AG04449 (cell line): ENCODE results near the gene ONECUT2.
A peak's percentile ranks its signal among the peaks of the same experiment; 100 is the strongest.
"Not testable (repeated sequence)": the region's sequence is repeated elsewhere in the genome, so short reads cannot be mapped to it uniquely, and the experiment has no call there.

Experiments used
- CTCF ChIA-PET: fragments of 350-600 bp; formaldehyde crosslinking; extraction: SDS; loops from one replicate; lab custom pipeline; 2021; ENCODE audit warnings: antibody characterized with exemption; lab: Yijun Ruan, JAX
- POLR2A ChIA-PET: fragments of 400-600, 350-600 bp; formaldehyde crosslinking; extraction: SDS; loops from one replicate; lab custom pipeline; 2020; ENCODE audit warnings: antibody characterized with exemption, inconsistent platforms; lab: Yijun Ruan, JAX
- DNase-seq: peaks from one replicate; pipeline ENCODE4 v3.0.0-alpha.2; 2010; ENCODE audit warnings: low read depth, low spot score
- H3K4me3 ChIP-seq: 2 replicates; pipeline ENCODE4 v1.5.1; 2011; ENCODE audit warnings: low read depth, mild to moderate bottlenecking, control low read depth, low read length
- TF ChIP-seq, protein P1 (sequence below): IDR thresholded peaks from one replicate; pipeline ENCODE4 v1.5.1; 2011; ENCODE audit warnings: mild to moderate bottlenecking, moderate library complexity, low read length, control low read depth, inconsistent platforms; ENCODE audit not compliant: insufficient read depth; ENCODE audit errors: missing control alignments

The ONECUT2 gene

DNA sequence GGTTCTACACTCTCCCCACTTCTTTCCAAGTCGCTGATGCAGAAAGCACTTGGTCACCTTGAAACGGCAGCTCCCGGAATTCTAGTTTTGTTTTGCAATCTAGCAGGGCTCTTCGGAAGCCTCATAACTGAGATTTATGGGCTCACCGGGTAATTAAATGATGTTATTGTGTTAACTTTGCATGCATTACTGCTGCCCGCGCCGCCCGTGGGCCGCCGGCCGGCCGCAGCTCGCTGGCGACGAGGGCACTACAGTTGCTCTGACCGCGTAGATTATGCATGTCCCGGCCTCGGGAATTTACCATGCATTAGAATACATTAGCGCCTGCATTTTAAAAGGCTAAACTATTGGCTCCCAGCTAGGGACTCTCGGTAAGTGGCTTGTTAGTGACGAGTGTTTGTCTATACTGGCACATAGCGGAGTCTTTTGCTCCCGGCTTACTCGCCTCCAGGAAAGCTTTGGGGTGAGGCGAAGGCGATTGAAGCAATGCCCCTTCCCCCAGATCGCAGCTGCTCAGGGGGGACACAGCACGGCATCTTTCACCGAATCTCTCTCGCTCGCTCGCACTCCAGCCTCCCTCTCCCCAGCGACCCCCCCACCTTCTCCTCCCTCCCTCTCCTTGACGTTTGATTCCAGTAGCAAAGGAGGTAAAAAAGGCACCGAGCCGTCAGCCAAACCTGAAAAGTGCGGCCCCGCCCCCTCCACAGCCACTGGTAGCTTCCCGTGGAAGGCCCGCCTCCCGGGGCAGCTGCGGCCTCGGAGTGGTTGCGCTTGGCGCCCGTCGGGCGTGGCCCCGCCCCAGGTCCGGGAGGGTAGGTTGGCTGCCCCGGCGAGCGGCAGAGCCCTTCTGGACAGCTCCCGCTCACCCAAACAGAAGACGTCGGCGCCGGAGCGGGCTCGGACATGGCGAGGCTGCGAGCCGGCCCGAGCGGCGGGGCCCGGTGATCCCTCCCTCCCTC, at the start of gene ONECUT2:
ONECUT2 (plus strand) TSS at position 839 of the 959 bp plus-strand sequence. CDS start 343 bp downstream, outside the sequence.
- TF ChIP-seq, protein P1, sequence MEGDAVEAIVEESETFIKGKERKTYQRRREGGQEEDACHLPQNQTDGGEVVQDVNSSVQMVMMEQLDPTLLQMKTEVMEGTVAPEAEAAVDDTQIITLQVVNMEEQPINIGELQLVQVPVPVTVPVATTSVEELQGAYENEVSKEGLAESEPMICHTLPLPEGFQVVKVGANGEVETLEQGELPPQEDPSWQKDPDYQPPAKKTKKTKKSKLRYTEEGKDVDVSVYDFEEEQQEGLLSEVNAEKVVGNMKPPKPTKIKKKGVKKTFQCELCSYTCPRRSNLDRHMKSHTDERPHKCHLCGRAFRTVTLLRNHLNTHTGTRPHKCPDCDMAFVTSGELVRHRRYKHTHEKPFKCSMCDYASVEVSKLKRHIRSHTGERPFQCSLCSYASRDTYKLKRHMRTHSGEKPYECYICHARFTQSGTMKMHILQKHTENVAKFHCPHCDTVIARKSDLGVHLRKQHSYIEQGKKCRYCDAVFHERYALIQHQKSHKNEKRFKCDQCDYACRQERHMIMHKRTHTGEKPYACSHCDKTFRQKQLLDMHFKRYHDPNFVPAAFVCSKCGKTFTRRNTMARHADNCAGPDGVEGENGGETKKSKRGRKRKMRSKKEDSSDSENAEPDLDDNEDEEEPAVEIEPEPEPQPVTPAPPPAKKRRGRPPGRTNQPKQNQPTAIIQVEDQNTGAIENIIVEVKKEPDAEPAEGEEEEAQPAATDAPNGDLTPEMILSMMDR: no peak
- ChIA-PET CTCF (interaction anchor here (1.6 kb wide), 1 partner anchor 126 kb away, joined by 8 read pairs; no protein-coding TSS in a partner anchor), POLR2A (no interaction called here)
- DNase-seq: peak; percentile 24
- H3K4me3 ChIP-seq: peak within 1 kb of the TSS; percentile 64

DNA sequence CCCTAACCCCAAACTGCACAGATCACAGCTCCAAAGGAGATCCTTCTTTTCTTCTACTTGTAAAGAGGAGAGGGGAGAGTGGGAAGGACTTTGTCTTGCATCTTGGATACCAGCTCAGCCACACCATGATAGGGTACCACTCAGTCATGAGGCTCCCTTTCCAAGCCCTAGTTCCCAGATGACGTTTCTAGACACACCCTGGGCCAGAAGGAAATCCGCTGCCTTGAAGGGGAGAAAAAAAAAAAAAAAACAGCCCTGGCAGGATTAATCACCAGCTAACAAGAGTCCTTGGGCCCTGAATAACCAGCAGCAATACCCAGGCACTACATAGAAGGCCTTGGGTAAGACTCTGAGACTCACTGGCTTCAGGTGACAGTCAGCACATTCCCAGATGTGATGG, 45.9 kb upstream of the ONECUT2 start:
- CTCF ChIA-PET: no interaction called here

DNA sequence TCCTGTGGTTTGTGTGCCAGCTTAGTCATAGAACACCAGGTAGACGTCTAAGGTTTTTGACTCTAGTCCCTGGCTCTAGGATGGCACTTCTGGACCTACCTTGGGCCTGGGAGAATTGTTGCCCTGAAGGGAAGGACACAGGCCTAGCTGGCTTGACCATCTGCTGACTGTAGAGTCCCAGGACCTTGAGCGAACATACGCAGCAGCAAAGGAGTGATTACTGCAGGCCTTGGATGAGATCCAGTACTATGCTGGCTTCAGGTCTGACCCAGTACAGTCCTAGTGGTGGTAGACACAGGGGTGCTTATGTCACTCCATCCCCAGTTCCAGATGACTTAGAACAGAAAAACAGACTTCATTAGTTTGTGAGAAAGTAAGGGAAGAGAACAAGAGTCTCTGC, 45.1 kb upstream of the ONECUT2 start:
- H3K4me3 ChIP-seq: no peak overlapping the region
- POLR2A ChIA-PET: no interaction called here
- CTCF ChIA-PET: no interaction called here
- TF ChIP-seq, protein P1: no peak
- DNase-seq: no peak

More for the DNA sequence above, 45.9 kb upstream of the ONECUT2 start:
- TF ChIP-seq, protein P1: no peak
- no peak overlapping the region for H3K4me3 ChIP-seq
- POLR2A ChIA-PET: no interaction called here
- DNase-seq: no peak

DNA sequence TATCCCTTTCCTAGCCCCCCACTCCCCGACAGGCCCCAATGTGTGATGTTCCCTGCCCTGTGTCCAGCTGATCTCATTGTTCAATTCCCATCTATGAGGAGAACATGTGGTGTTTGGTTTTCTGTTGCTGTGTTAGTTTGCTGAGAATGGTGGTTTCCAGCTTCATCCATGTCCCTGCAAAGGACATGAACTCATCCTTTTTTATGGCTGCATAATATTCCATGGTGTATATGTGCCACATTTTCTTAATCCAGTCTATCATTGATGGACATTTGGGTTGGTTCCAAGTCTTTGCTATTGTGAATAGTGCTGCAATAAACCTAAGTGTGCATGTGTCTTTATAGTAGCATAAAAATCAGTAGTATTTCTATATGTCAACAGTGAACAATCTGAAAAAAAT, 40.4 kb upstream of the ONECUT2 start:
- H3K4me3 ChIP-seq, CTCF ChIA-PET, POLR2A ChIA-PET, DNase-seq: not testable (repeated sequence)

DNA sequence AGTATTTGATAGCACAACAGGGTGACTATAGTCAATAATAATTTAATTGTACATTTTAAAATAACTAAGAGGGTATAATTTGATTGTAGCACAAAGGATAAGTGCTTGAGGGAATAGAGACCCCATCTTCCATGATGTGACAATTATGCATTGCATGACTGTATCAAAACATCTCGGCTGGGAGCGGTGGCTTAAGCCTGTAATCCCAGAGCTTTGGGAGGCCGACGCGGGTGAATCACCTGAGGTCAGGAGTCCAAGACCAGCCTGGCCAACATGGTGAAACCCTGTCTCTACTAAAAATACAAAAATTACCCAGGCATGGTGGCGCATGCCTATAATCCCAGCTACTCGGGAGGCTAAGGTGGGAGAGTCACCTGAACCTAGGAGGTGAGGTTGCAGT, 38.3 kb upstream of the ONECUT2 start:
- CTCF ChIA-PET, POLR2A ChIA-PET, H3K4me3 ChIP-seq, DNase-seq: not testable (repeated sequence)

DNA sequence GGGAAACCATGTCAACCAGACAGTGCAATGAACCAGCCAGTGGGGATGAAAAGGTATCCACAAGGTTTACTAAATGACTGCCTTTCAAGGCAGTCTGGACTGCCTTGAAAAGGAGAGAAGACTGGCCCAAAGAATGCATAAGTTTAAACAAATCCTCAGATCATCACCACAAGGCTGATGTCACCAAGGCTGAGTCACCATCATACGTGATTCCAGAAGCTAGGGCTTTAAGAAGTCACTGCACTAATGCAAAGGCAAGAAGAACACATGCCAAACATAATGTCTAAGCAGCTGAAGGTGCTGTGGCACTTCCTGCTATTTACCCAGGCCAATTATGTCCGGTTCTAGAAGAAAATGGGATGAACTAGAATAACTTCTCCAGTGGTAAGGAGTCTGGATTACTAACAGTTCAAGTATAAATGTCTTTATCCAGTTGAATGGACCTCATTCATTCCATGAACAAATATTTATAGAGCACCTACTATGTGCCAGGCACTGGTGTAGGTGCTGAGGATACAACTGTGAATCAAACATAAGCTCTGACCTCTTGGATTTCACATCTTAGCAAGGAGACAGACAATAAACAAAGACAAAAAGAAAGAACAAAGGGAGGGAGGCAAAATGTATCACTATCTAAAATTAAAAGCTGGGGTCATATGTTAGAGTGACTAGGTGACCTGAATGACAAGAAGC, 37.6 kb upstream of the ONECUT2 start:
- ChIA-PET POLR2A (no interaction called here), CTCF (no interaction called here)
- peak; percentile 4 for DNase-seq
- TF ChIP-seq, protein P1: no peak
- H3K4me3 ChIP-seq: no peak overlapping the region

DNA sequence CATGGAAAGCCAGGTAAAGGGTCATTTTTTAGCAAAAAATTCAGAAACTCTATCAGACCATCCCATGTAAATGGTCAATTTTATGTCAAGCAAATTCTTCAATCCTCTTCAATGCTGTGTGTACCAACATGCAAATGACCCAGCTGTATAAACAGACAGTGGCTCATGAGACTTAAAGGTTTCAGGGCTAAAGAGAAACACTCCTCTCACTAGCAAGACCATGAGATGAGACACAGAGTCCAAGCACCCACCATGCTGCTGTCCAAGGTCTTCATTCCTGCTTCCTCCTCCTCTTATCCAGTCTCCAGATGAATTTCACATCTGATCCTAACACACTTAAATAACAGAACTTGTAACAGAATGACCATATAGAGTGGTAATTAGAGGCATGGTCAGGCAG, 30.8 kb upstream of the ONECUT2 start:
- ChIA-PET CTCF (no interaction called here), POLR2A (no interaction called here)
- DNase-seq: no peak
- TF ChIP-seq, protein P1: no peak
- H3K4me3 ChIP-seq: no peak overlapping the region
